GM18505 (cell line): Measurements from ENCODE around the gene M1AP.

Experiments used
- ATAC-seq: cut with Tn5 transposase; IDR thresholded peaks from one replicate; pipeline ENCODE4 v1.9.1; 2021; ENCODE audit not compliant: unreplicated experiment
- POLR2A ChIP-seq: IDR thresholded peaks from 4 replicates; pipeline ENCODE4 v1.6.1; 2011; ENCODE audit warnings: borderline replicate concordance; ENCODE audit not compliant: insufficient read depth, insufficient read length; ENCODE audit errors: extremely low read depth

The M1AP gene

DNA sequence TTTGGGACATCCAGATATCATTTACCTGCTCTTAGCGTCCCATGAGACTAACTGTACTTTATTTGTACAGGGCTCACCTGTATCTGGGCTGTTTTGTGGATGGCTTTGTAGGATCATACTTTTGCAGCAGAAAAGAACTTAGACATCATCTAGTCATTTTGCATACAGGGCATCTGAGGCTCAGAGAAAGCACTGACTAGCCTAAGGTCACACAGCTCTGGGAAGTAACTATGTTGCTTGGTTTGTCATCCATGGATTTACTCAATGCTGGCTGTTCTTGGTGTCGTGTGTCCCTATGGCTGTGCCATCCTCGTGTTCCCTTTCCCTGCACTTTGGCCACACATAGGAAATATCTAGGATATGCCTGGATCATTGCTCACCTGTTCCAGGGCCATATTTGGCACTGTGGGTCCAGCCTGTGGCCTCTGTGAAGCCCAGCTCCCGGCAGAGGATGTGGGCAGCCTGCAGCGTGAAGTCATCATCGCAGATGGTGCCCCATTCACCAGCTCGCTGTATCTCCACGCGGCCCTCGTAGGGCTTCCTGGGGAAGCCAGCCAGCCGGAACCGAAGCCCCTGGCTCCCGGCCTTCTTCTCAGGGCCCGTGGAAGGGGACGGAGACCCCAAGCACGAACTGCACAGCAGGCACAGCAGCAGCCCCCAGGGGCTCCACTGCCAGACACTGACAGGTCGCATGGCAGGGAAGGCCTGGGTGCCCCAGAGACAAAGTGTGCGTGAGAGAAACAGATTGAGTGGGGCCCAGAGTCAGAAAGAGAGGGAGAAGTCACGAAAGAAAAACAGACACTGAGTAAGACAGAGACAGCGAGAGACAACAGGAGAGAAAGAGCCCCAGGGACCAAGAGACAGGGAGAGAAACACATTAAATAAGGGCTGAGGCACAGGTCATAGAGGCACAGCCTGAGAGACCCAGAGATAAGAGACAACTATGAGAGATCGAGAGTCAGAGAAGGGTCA lies 95.9 kb downstream of the M1AP start:
- ATAC-seq, result no peak
- no peak for TF ChIP-seq POLR2A

DNA sequence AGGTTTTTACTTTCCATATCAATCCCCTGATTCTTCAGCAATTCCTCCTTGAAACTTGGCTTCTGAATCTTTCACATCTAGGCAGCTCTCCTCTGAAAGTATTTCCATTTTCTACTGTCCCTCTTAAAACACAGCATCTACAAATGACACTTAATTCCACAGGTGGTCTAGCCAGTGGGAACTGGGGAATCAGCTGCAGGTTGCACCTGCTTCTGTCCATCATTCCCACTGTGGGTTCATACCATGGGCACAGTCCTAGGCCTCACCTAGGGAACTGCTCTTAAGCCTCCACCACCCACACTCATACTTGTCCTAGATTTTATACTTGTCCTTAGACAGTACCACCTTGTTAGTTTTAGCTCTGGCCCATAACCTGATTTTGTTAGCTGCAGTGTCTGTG lies 96.6 kb downstream of the M1AP start:
- no peak for TF ChIP-seq POLR2A
- ATAC-seq, result no peak

DNA sequence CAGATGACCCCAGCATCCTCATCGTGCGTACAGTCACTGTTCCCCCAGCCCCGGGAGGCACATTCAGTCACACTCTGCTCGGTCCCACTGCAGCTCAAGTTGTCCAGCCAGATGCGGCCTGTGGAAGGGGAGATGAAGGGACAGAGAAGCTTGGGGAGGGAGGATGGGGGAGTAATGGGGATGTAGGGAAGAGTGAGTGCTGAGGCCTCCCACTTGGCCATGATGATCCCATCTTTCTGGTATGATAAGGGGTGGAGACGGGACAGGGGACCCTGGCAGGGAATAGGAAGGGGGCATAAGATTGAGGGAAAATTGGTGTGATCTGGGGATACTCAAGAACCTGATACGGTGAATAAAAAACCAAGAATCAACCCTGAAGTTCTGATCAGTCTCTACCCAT lies 97.9 kb downstream of the M1AP start:
- ATAC-seq, result no peak

DNA sequence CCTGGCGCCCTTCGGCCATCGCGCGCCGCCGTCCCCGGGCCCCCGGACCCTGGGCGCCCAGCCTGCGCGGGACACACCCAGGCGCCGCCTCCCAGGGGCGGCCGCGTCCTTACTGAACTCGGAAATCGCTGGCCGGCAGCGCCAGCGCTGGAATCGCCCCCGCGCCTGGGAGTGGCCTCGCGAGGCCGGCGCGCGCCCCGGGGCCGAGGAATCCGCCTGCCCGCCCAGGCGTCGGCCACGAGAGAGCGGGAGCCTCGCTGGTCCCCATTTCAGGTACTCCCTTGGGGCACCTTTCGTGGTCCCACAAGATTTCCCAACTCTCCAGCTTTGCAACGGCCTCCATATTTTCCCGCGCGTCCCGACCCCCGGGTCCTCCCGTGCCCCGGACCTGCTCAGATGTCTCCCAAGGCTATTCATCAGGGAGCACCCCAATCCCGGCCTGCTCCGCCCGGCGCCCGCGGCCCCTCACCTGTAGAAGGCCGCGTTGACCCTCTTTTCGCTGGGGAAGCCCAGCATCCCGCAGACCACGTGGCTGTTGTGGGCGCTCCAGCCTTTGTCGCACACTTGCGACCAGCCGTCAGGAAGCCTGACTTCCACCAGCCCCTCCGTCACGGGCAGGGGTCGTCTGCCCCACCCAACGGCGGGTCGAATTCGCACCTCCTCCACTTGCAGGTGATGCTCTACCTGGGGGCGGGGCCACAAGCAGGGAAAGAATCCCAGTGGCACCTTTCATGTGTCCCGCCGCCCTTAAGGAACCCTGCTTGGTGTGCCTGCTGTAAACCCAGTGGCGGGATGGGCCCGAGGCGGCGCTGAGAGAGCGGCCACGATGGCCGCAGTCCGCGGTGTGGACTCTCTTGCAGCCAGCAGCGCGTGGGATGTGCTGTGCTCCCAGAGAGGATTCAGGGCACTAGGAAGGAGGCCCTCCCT lies 99.0 kb downstream of the M1AP start:
- ATAC-seq, result no peak
- peak; percentile 71 for TF ChIP-seq POLR2A

More for the DNA sequence above, 97.9 kb downstream of the M1AP start:
- TF ChIP-seq POLR2A, result no peak

DNA sequence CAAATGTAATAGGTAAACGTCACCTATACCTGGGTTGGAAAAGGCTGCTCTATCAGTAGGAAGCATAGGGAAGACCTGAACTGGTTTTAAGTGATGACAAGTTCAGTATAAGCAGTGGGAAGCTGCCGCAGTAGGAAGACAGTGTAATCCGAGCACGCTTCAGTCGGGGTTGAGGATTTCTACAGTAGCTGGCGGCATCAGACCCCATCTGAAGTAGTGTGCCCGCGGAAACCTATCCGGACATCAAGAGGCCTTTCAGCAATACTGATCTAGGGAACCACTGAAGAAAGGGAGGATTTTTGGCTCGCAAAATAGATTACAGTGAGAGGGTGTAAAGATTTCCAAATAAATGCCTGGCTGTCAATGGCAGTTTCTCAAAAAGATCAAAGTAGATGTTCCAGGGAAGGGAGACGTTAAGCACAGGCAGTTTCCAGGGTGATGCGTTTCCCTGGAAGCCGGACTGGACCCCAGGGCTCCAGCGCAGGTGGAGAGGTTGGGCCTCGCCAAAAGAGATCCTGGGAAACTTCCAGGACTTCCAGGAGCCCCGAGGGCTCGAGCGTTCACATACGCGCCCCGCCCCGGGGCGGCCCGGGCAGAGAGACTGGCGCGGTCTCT lies 99.7 kb downstream of the M1AP start:
- no peak for ATAC-seq
- TF ChIP-seq POLR2A, result no peak

DNA sequence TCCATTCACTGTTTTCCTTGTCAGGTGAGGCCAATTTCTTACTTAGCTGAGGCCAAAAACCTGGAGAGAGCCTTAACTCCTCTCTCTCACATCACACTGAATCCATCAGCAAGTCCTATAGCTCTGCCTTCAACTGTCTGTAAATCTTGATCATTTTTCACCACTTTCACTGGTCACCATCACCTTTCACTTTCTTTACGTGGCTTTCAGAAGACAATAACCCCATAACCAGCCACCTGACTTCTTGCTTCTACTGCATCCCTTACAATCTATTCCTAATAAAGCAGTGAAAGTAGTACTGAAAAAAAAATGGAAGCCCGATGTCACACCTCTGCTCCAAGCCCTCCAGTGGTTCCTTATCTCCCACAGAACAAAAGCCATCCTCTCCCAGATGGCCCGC lies 102.1 kb downstream of the M1AP start:
- ATAC-seq, result no peak
- no peak for TF ChIP-seq POLR2A

DNA sequence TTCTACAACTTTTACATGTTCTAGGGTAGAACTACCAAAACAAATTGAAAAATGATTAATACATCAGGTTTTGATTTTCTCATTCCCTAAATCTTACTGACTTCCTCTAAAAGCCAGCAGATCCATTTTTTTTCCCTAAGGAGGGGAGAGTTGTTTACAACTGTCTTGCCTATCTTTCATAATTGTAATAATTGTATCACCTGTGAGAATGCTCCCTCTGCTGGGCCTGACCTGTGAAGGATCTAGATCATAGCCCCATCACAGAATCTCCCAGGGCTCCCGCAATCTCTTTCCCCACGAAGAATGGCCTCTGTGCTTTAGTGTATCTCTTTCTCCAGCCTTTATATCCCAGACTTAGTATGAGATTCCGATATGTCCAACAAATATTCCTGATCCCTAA lies 103.5 kb downstream of the M1AP start:
- ATAC-seq, result no peak
- TF ChIP-seq POLR2A, result no peak

DNA sequence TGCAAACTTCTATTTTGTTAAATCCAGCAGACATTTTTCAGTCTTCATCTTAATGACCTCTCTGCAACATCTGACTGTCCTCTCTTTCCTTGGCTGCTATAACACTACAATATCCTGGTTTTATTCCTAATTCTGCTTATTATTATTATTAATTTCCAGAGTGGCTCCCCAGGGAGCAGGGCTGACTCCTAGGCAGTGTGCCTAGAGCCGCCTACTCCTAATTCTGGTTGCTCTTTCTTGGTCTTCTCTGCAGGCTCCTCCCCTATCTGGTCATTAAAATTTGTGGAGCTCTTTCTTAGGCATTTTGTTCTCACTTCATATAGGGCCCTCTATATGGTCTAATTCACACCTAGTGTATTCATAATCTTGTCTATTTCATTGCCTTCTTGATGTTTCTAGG lies 105.2 kb downstream of the M1AP start:
- TF ChIP-seq POLR2A, result no peak
- no peak for ATAC-seq

DNA sequence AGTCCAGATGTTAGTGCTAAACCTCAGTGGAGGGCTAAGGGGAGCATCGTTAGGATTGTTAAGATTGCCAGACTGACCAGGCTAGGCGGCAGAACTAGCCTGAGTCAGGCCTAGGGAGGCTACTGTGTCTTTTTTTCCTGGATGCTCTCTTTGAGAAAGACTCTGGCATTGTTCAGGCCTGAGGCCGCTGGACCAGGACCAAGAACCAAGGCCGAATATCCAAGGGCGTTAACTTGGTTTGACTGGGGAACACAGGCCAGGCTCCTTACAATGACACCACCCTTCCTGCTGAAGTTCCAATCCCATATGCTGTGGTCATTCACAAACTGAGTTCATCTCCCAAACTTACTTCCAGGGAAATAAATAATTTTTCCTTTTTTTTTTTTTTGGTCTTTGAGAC lies 107.8 kb downstream of the M1AP start:
- TF ChIP-seq POLR2A, result no peak
- ATAC-seq, result no peak

DNA sequence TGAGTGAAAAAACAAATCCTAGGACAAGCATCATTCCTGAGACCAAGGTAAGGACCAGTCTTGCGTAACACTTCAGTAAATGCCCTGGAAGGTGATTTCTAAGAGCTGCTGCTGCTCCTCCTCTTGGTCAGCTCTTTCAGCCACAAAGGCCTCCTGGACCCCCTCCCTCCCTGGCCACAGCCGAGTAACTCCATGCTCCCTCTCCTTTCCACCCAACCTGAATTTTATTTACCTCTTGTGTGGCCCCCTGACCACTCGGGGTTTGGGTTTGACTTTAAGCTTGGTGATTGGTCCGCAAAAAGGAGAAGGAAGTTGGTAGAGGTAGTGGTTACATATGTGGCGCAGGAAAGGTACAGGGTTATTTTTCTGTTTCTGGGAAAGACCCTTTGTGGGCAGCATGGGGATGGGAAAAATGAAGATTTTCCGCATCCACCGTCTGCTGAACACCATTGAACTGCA lies 109.2 kb downstream of the M1AP start:
- ATAC-seq, result no peak
- no peak for TF ChIP-seq POLR2A

DNA sequence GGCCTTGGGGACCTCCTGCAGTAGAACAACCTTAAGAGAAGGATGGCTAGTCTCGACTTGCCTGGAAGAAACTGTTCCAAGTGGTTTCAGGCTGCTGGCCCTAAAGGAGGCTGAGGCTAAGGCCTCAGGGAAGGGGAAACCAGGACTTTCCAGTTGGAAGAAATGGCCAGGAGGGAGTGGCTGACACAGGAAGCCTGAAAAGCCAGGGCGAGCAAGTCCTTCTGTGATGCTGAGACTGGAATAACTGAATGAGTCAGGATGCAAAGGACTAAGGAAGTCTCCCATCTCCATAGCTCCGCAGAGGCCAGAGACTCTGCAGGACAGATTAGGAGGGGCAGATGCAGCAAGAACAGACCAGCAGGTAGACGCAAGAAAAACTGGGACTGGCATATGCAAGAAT lies 111.0 kb downstream of the M1AP start:
- TF ChIP-seq POLR2A, result no peak
- ATAC-seq, result no peak

DNA sequence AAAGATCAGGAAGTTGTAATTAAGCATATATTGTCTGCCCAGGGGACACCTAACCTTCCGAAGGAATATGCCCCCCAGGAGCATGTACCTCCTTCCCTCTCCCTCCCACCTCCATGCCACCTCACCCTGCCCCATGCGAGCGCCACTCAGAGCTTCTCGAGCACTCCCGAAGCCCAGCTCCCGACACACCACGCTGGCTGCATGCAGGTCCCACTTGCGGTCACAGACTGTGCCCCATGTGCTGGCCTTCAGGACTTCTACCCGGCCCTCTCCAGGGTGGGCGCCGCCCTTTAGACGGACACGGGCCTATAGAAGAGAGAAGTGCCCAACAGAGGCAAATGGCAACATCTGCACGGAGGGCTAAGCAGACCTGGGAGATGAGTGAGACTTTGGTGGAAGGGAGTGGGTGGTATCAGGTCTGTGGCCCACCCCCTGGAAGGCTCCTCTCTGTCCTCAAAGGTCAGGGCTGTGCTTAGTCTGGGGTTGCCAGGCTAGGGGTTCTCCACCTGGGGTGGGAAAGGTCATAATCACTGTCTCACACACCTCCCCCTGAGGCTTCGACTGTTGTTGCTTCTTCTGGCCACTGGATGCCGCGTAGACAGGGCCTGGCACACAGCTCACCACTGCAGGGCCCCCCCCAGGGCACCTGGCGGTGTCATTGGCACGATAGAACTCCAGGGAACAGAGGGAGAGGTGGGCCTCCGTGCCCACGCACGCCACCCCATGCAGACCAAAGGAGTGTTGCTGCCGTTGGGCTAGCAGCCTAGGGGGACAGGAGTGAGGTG lies 111.8 kb downstream of the M1AP start:
- ATAC-seq, result no peak
- no peak for TF ChIP-seq POLR2A
